IPS DF 6.9 (cell line): ENCODE measurements around the gene DPP6.

Experiments
- DNase-seq: peaks from one replicate; pipeline ENCODE4 v3.0.0-alpha.2; 2013; ENCODE audit warnings: low read depth, low spot score
- H3K27ac ChIP-seq: one replicate; pipeline ENCODE4 v1.5.1; 2013; ENCODE audit warnings: low read length, control low read depth
- H3K27me3 ChIP-seq: 2 replicates; pipeline ENCODE4 v1.6.1; 2013; ENCODE audit warnings: mild to moderate bottlenecking, low read length; ENCODE audit not compliant: control insufficient read depth, insufficient read depth
- H3K36me3 ChIP-seq: 2 replicates; pipeline ENCODE4 v1.6.1; 2013; ENCODE audit warnings: low read length; ENCODE audit not compliant: control insufficient read depth, insufficient read depth
- H3K4me1 ChIP-seq: 2 replicates; pipeline ENCODE4 v1.6.1; 2013; ENCODE audit warnings: low read length; ENCODE audit not compliant: control insufficient read depth, insufficient read depth
- H3K4me3 ChIP-seq: 2 replicates; pipeline ENCODE4 v1.5.1; 2013; ENCODE audit warnings: mild to moderate bottlenecking, low read length
- H3K9me3 ChIP-seq: 2 replicates; pipeline ENCODE4 v1.6.1; 2013; ENCODE audit warnings: low read length, inconsistent platforms; ENCODE audit not compliant: control insufficient read depth, insufficient read depth
- WGBS: extraction: QIAGEN DNeasy Blood & Tissue Kit; methylation state at CpG from one replicate; pipeline ENCODE4 v1.1.7; 2013; ENCODE audit warnings: mixed read lengths, missing lambda C conversion rate; ENCODE audit not compliant: insufficient read length, insufficient coverage; 5-methylcytosine and 5-hydroxymethylcytosine counted together

Gene DPP6

DNA sequence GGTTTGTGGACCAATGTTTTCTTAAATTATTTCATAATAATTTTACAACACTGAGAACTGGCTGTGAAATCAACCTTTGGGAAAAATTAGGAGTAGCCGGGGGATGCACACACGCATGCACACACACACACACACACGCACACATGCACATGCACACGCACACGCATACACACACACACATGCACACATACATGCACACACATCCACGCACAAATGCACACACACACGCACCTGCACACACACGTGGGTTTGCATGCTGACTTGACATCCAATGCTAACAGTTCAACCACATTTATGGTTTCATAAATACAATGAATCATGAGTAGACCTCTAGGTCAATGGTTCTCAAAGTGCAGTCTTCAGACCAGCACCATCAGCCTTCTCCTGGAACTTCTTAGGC lies 354.1 kb downstream of the DPP6 start:
- H3K27me3 ChIP-seq: no peaks in the 10 kb centered on the region
- H3K9me3 ChIP-seq: no peaks in the 10 kb centered on the region
- H3K27ac ChIP-seq: no peak overlapping the region
- no peaks in the 10 kb centered on the region for H3K4me1 ChIP-seq
- H3K36me3 ChIP-seq: no peaks in the 10 kb centered on the region
- WGBS: no CpG with 5 or more reads among the region's 8 CpGs
- no peak overlapping the region for H3K4me3 ChIP-seq
- no peak for DNase-seq

DNA sequence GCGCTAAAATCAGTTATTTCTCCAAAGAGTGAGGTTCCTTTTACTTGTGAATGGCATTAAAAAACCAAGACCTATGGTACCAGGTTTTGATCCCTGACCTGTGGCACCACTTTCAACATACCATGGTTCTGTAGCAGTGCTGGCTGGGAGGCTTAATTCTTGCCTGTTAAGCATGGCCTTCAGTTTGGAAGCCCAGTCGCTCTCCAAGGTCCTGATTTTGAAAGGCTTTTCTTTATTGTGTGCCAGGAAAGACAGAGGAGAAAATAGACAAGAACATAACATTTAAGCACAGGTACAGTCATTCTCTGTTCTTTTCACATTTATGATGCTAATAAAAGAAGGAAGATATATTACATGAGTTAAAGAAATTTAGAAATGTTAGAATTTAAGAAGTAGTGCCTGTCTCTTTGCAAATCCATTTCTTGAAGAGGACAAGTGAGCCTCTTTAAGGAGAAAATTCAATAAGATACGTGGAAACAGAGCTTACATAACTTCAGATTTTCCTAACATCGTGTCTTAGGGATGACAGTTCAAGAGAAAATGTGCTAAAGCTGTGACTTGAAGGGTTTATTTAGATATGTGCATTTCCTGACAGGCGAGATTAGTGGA lies 357.6 kb downstream of the DPP6 start:
- H3K4me3 ChIP-seq: no peak overlapping the region
- H3K27ac ChIP-seq: no peak overlapping the region
- no peaks in the 10 kb centered on the region for H3K4me1 ChIP-seq
- H3K27me3 ChIP-seq: no peaks in the 10 kb centered on the region
- H3K9me3 ChIP-seq: no peaks in the 10 kb centered on the region
- WGBS: no CpG with 5 or more reads among the region's 5 CpGs
- no peaks in the 10 kb centered on the region for H3K36me3 ChIP-seq
- peak; percentile 35 for DNase-seq

GRCh38 chr7:154412105-154412504 lies 359.9 kb downstream of the DPP6 start:
- Histone ChIP-seq H3K36me3 (no peaks in the 10 kb centered on the region), H3K4me3 (no peak overlapping the region), H3K27me3 (no peaks in the 10 kb centered on the region), H3K9me3 (no peaks in the 10 kb centered on the region), H3K27ac (no peak overlapping the region), H3K4me1 (no peaks in the 10 kb centered on the region)
- no peak for DNase-seq
- no CpG with 5 or more reads among the region's 2 CpGs for WGBS

- H3K27me3 ChIP-seq: no peaks in the 10 kb centered on the region
- no peaks in the 10 kb centered on the region for H3K4me1 ChIP-seq
- no peak overlapping the region for H3K27ac ChIP-seq
- no peaks in the 10 kb centered on the region for H3K9me3 ChIP-seq
- H3K4me3 ChIP-seq: no peak overlapping the region
- WGBS: no CpG with 5 or more reads among the region's 6 CpGs
- H3K36me3 ChIP-seq: no peaks in the 10 kb centered on the region
- no peak for DNase-seq
These were observed 363.7 kb downstream of the DPP6 start for GRCh38 chr7:154415709-154416399.

- H3K36me3 ChIP-seq: no peaks in the 10 kb centered on the region
- no peak for DNase-seq
- no peak overlapping the region for H3K27ac ChIP-seq
- no peaks in the 10 kb centered on the region for H3K9me3 ChIP-seq
- no peaks in the 10 kb centered on the region for H3K4me1 ChIP-seq
- no CpG with 5 or more reads among the region's 6 CpGs for WGBS
- no peak overlapping the region for H3K4me3 ChIP-seq
- no peaks in the 10 kb centered on the region for H3K27me3 ChIP-seq
These were observed 364.5 kb downstream of the DPP6 start for GRCh38 chr7:154416714-154417113.

- no CpG with 5 or more reads among the region's 10 CpGs for WGBS
- no peaks in the 10 kb centered on the region for H3K9me3 ChIP-seq
- no peaks in the 10 kb centered on the region for H3K27me3 ChIP-seq
- H3K4me1 ChIP-seq: no peaks in the 10 kb centered on the region
- no peak overlapping the region for H3K27ac ChIP-seq
- H3K36me3 ChIP-seq: no peaks in the 10 kb centered on the region
- no peak for DNase-seq
- H3K4me3 ChIP-seq: no peak overlapping the region
These were observed 367.1 kb downstream of the DPP6 start for GRCh38 chr7:154419344-154419743.

DNA sequence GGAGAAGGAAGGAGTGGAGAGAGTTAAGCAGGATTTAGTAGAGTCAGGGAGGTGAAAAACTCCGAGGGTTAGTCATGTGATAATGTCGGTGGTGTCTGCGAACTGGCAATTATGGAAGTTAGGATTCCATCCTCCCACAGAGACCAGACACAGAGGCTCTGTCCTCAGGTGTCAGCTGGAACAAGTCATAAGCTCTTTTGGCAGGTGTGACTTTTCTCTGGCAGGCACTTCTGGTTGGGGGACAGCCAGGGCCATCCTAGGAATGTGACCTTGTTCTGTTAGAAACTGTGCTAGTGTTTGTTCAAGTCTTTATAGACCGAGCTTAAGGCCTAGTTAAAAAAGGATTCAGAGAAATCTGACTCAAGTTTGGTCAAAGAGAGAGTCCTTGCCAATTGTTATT lies 371.0 kb downstream of the DPP6 start:
- no peaks in the 10 kb centered on the region for H3K4me1 ChIP-seq
- DNase-seq: no peak
- H3K9me3 ChIP-seq: no peaks in the 10 kb centered on the region
- H3K36me3 ChIP-seq: no peaks in the 10 kb centered on the region
- no peak overlapping the region for H3K4me3 ChIP-seq
- no peaks in the 10 kb centered on the region for H3K27me3 ChIP-seq
- no peak overlapping the region for H3K27ac ChIP-seq
- WGBS: no CpG with 5 or more reads among the region's 4 CpGs

DNA sequence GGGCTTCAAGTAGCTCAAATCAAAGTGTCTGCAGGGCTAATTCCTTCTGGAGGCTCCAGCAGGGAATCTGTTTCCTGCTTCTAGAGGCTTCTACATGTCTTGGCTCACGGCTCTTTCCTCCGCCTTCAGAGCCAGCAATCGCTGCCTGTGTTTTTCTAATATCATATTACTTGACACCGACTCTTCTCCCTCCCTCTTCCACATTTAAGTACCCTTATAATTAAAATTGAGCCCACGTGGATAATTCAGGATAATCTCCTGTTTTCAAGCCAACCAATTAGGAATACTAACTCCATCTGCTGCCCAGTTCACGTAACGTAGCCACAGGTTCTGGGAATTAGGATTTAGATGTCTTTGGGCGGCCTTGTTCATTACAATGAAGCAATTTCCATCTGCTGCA lies 372.2 kb downstream of the DPP6 start:
- H3K27me3 ChIP-seq: no peaks in the 10 kb centered on the region

GRCh38 chr7:154425271-154425670 lies 373.1 kb downstream of the DPP6 start:
- no CpG with 5 or more reads among the region's 2 CpGs for WGBS
- Histone ChIP-seq H3K4me1 (no peaks in the 10 kb centered on the region), H3K36me3 (no peaks in the 10 kb centered on the region), H3K27ac (no peak overlapping the region), H3K27me3 (no peaks in the 10 kb centered on the region), H3K9me3 (no peaks in the 10 kb centered on the region), H3K4me3 (no peak overlapping the region)
- no peak for DNase-seq

More for the DNA sequence above, 372.2 kb downstream of the DPP6 start:
- Histone ChIP-seq H3K4me1 (no peaks in the 10 kb centered on the region), H3K9me3 (no peaks in the 10 kb centered on the region), H3K27ac (no peak overlapping the region), H3K4me3 (no peak overlapping the region), H3K36me3 (no peaks in the 10 kb centered on the region)
- DNase-seq: no peak
- no CpG with 5 or more reads among the region's 8 CpGs for WGBS

GRCh38 chr7:154426778-154427177 lies 374.6 kb downstream of the DPP6 start:
- Histone ChIP-seq H3K27ac (no peak overlapping the region), H3K9me3 (no peaks in the 10 kb centered on the region), H3K27me3 (no peaks in the 10 kb centered on the region), H3K4me3 (no peak overlapping the region), H3K4me1 (no peaks in the 10 kb centered on the region), H3K36me3 (no peaks in the 10 kb centered on the region)
- DNase-seq: no peak
- no CpG with 5 or more reads among the region's 3 CpGs for WGBS

GRCh38 chr7:154427533-154427932 lies 375.3 kb downstream of the DPP6 start:
- no peak for DNase-seq

More at GRCh38 chr7:154427533-154427932, 375.3 kb downstream of the DPP6 start:
- Histone ChIP-seq H3K27ac (no peak overlapping the region), H3K27me3 (no peaks in the 10 kb centered on the region), H3K36me3 (no peaks in the 10 kb centered on the region), H3K4me1 (no peaks in the 10 kb centered on the region), H3K9me3 (no peaks in the 10 kb centered on the region), H3K4me3 (no peak overlapping the region)
